ENCODE data around the gene TMIGD1. TPM values are rescaled to one million over a fixed set of nuclear protein-coding genes. Genes with fewer than 3 reads are reported as not detected.
A peak's percentile ranks its signal among the peaks of the same experiment; 100 is the strongest.

The TMIGD1 gene
- total and polyA plus RNA-seq, 2 of the 13 experiments (the other 11 are each of a cell fraction or from before 2014, with no cell fraction given) = not detected

GRCh38 chr17:30337393-30337999, 3.6 kb upstream of the TMIGD1 start (continued):
- TF ChIP-seq ZBED4 (CRISPR knock-in tag; IDR thresholded peaks at IDR 0.05; ENCODE audit: borderline replicate concordance) (no peak), KAT2B (IDR thresholded peaks at IDR 0.05; ENCODE audit: borderline replicate concordance, low read depth, low read length) (no peak), PHF21A (CRISPR knock-in tag; IDR thresholded peaks at IDR 0.05) (peak; percentile 86), ZNF678 (CRISPR knock-in tag; IDR thresholded peaks at IDR 0.05) (0 out of 2 replicates have a peak, but pooled peaks have one; percentile 41), YEATS4 (CRISPR knock-in tag; IDR thresholded peaks at IDR 0.05; ENCODE audit: borderline replicate concordance) (peak; percentile 59; the same call in 1 of the 2 replicates), AHR (CRISPR knock-in tag; IDR thresholded peaks at IDR 0.05) (0 out of 2 replicates have a peak, but pooled peaks have one; percentile 32), ZNF274 (CRISPR knock-in tag; IDR thresholded peaks at IDR 0.05) (0 out of 2 replicates have a peak, but pooled peaks have one; percentile 22), ZNF337 (CRISPR knock-in tag; IDR thresholded peaks at IDR 0.05; ENCODE audit: borderline replicate concordance, low read depth) (0 out of 2 replicates have a peak, but pooled peaks have one; percentile 56), PAX8 (CRISPR knock-in tag; IDR thresholded peaks at IDR 0.05; ENCODE audit: borderline replicate concordance) (no peak), MYC (CRISPR knock-in tag; IDR thresholded peaks at IDR 0.05; ENCODE audit: borderline replicate concordance) (no peak; the same call in 1 of the 2 replicates), ZNF530 (CRISPR knock-in tag; IDR thresholded peaks at IDR 0.05; ENCODE audit: low read depth) (no peak), ZNF543 (CRISPR knock-in tag; IDR thresholded peaks at IDR 0.05) (no peak), ZNF7 (CRISPR knock-in tag; IDR thresholded peaks at IDR 0.05) (no peak), CAMTA2 (CRISPR knock-in tag; IDR thresholded peaks at IDR 0.05; ENCODE audit: borderline replicate concordance) (no peak), MAFG (CRISPR knock-in tag; IDR thresholded peaks at IDR 0.05) (no peak), ARID3A (IDR thresholded peaks at IDR 0.05; ENCODE audit: low read depth, low read length) (no peak), ZNF704 (CRISPR knock-in tag; IDR thresholded peaks at IDR 0.05; ENCODE audit: borderline replicate concordance) (no peak; the same call in 1 of the 2 replicates), THAP11 (CRISPR knock-in tag; IDR thresholded peaks at IDR 0.05) (peak; percentile 67), ELK4 (CRISPR knock-in tag; IDR thresholded peaks at IDR 0.05; ENCODE audit: borderline replicate concordance) (no peak), ZNF572 (CRISPR knock-in tag; IDR thresholded peaks at IDR 0.05) (no peak), BRF2 (CRISPR knock-in tag; IDR thresholded peaks at IDR 0.05) (no peak)
